ENCODE measurements around the gene COG3. TPM values are rescaled to one million over a fixed set of nuclear protein-coding genes. Genes with fewer than 3 reads are reported as not detected.

The COG3 gene
- total and polyA plus RNA-seq, 2 experiments from 2014 or later: 17.9 to 19.3 TPM

- H4K20me1 ChIP-seq (ENCODE audit: insufficient read depth): no peaks in the 10 kb centered on the region
- H3K9me2 ChIP-seq (ENCODE audit: insufficient read depth): no peaks in the 10 kb centered on the region
- H3K36me3 ChIP-seq (ENCODE audit: low read depth): peaks cover 34% of the 10 kb centered on the region
- H3K4me1 ChIP-seq (ENCODE audit: insufficient read depth): peaks cover 21% of the 10 kb centered on the region
- no peaks in the 10 kb centered on the region for H3K9me3 ChIP-seq (ENCODE audit: low read depth)
- peak overlapping the region; percentile 2; the same call in 1 of the 2 replicates for H3K9ac ChIP-seq
- peak overlapping the region; percentile 66 for H3K4me2 ChIP-seq (ENCODE audit: unreplicated experiment)
- H2AFZ ChIP-seq: no peak overlapping the region
- peak; percentile 67 for DNase-seq
- peak overlapping the region; percentile 41 for H3K27ac ChIP-seq
- H3K4me3 ChIP-seq: peak overlapping the region; percentile 35
- H3F3A ChIP-seq (ENCODE audit: insufficient read depth): peaks cover 31% of the 10 kb centered on the region
- TF ChIP-seq EZH2phosphoT487 (IDR thresholded peaks at IDR 0.05; ENCODE audit: insufficient read depth, low read depth): no peak
- no peak for TF ChIP-seq EZH2 (IDR thresholded peaks at IDR 0.05; ENCODE audit: insufficient read depth, poor library complexity, severe bottlenecking)
- in situ Hi-C loops (cut with MboI): no loop called here
- H3K27me3 ChIP-seq (replicated peaks; ENCODE audit: insufficient read depth): no peaks in the 10 kb centered on the region
- H3K79me2 ChIP-seq (ENCODE audit: insufficient read depth): peaks cover 67% of the 10 kb centered on the region
- WGBS, 2 experiments (ENCODE audit: low coverage in 1 of 2, low lambda C conversion rate in 2 of 2, missing lambda C conversion rate in 2 of 2): 15 to 16% methylated on average over 3 of the region's 3 CpGs
These were observed 17.9 kb downstream of the COG3 start for GRCh38 chr13:45482571-45483173.

- Histone ChIP-seq H3K79me2 (ENCODE audit: insufficient read depth) (peaks cover 32% of the 10 kb centered on the region), H3K9ac (no peak overlapping the region), H4K20me1 (ENCODE audit: insufficient read depth) (no peaks in the 10 kb centered on the region), H3K4me3 (no peak overlapping the region), H3K4me2 (ENCODE audit: unreplicated experiment) (no peak overlapping the region), H3K4me1 (ENCODE audit: insufficient read depth) (peaks cover 9% of the 10 kb centered on the region), H3F3A (ENCODE audit: insufficient read depth) (peaks cover 20% of the 10 kb centered on the region; the same call in 1 of the 2 replicates), H2AFZ (no peak overlapping the region), H3K36me3 (ENCODE audit: low read depth) (peaks cover 51% of the 10 kb centered on the region), H3K27ac (no peak overlapping the region), H3K9me3 (ENCODE audit: low read depth) (no peaks in the 10 kb centered on the region), H3K27me3 (replicated peaks; ENCODE audit: insufficient read depth) (no peaks in the 10 kb centered on the region), H3K9me2 (ENCODE audit: insufficient read depth) (no peaks in the 10 kb centered on the region)
- in situ Hi-C loops (cut with MboI): no loop called here
- DNase-seq: no peak
- TF ChIP-seq EZH2phosphoT487 (IDR thresholded peaks at IDR 0.05; ENCODE audit: insufficient read depth, low read depth) (no peak), EZH2 (IDR thresholded peaks at IDR 0.05; ENCODE audit: insufficient read depth, poor library complexity, severe bottlenecking) (no peak)
- WGBS, 2 experiments (ENCODE audit: low coverage in 1 of 2, low lambda C conversion rate in 2 of 2, missing lambda C conversion rate in 2 of 2): 100% methylated on average over 1 of the region's 1 CpG
These were observed 22.9 kb downstream of the COG3 start for GRCh38 chr13:45487604-45488003.

GRCh38 chr13:45490068-45490467 lies 25.3 kb downstream of the COG3 start:
- H3F3A ChIP-seq (ENCODE audit: insufficient read depth): peaks cover 3% of the 10 kb centered on the region; the same call in 1 of the 2 replicates
- H3K9me2 ChIP-seq (ENCODE audit: insufficient read depth): no peaks in the 10 kb centered on the region
- H3K9ac ChIP-seq: no peak overlapping the region
- no peaks in the 10 kb centered on the region for H3K9me3 ChIP-seq (ENCODE audit: low read depth)
- peaks cover 49% of the 10 kb centered on the region for H3K36me3 ChIP-seq (ENCODE audit: low read depth)
- TF ChIP-seq EZH2 (IDR thresholded peaks at IDR 0.05; ENCODE audit: insufficient read depth, poor library complexity, severe bottlenecking) (no peak), EZH2phosphoT487 (IDR thresholded peaks at IDR 0.05; ENCODE audit: insufficient read depth, low read depth) (no peak)
- WGBS, 2 experiments (ENCODE audit: low coverage in 1 of 2, low lambda C conversion rate in 2 of 2, missing lambda C conversion rate in 2 of 2): 100% methylated on average over 1 of the region's 1 CpG
- no peak overlapping the region for H2AFZ ChIP-seq
- no peak for DNase-seq
- no peak overlapping the region for H3K4me2 ChIP-seq (ENCODE audit: unreplicated experiment)
- H3K4me3 ChIP-seq: no peak overlapping the region
- H3K4me1 ChIP-seq (ENCODE audit: insufficient read depth): no peaks in the 10 kb centered on the region
- in situ Hi-C loops (cut with MboI): no loop called here
- no peaks in the 10 kb centered on the region for H3K27me3 ChIP-seq (replicated peaks; ENCODE audit: insufficient read depth)
- no peak overlapping the region for H3K27ac ChIP-seq
- H4K20me1 ChIP-seq (ENCODE audit: insufficient read depth): no peaks in the 10 kb centered on the region
- peaks cover 22% of the 10 kb centered on the region; the same call in 1 of the 2 replicates for H3K79me2 ChIP-seq (ENCODE audit: insufficient read depth)

- Histone ChIP-seq H3K9me2 (ENCODE audit: insufficient read depth) (no peaks in the 10 kb centered on the region), H3F3A (ENCODE audit: insufficient read depth) (peaks cover 8% of the 10 kb centered on the region; the same call in 1 of the 2 replicates), H3K27me3 (replicated peaks; ENCODE audit: insufficient read depth) (no peaks in the 10 kb centered on the region), H3K9me3 (ENCODE audit: low read depth) (no peaks in the 10 kb centered on the region), H3K36me3 (ENCODE audit: low read depth) (peaks cover 48% of the 10 kb centered on the region), H3K4me3 (no peak overlapping the region), H3K27ac (no peak overlapping the region), H3K79me2 (ENCODE audit: insufficient read depth) (peaks cover 19% of the 10 kb centered on the region; the same call in 1 of the 2 replicates), H4K20me1 (ENCODE audit: insufficient read depth) (no peaks in the 10 kb centered on the region), H3K4me1 (ENCODE audit: insufficient read depth) (no peaks in the 10 kb centered on the region), H2AFZ (no peak overlapping the region), H3K9ac (no peak overlapping the region), H3K4me2 (ENCODE audit: unreplicated experiment) (no peak overlapping the region)
- TF ChIP-seq EZH2phosphoT487 (IDR thresholded peaks at IDR 0.05; ENCODE audit: insufficient read depth, low read depth): no peak
- no peak for TF ChIP-seq EZH2 (IDR thresholded peaks at IDR 0.05; ENCODE audit: insufficient read depth, poor library complexity, severe bottlenecking)
- DNase-seq: no peak
- in situ Hi-C loops (cut with MboI): no loop called here
- WGBS, 2 experiments (ENCODE audit: low coverage in 1 of 2, low lambda C conversion rate in 2 of 2, missing lambda C conversion rate in 2 of 2): 98% methylated on average over 1 of the region's 1 CpG
These were observed 27.8 kb downstream of the COG3 start for GRCh38 chr13:45492538-45492937.
